Colonic mucosa (tissue), 4 donors: ENCODE measurements around the gene SLC35F5. TPM values are rescaled to one million over a fixed set of nuclear protein-coding genes. Genes with fewer than 3 reads are reported as not detected.

Experiments
- DNase-seq: peaks from one replicate; pipeline ENCODE4 v3.0.0-alpha.2; 2020
- H3K27ac ChIP-seq: fragments of 200-600 bp; one replicate; pipeline ENCODE4 v1.8.0; 2021
- H3K27me3 ChIP-seq: fragments of 200-600 bp; one replicate; pipeline ENCODE4 v1.8.0; 2021
- H3K36me3 ChIP-seq: fragments of 200-600 bp; one replicate; pipeline ENCODE4 v1.8.0; 2021
- H3K4me1 ChIP-seq: fragments of 200-600 bp; one replicate; pipeline ENCODE4 v1.8.0; 2021; ENCODE audit warnings: mild to moderate bottlenecking
- H3K4me3 ChIP-seq: fragments of 200-600 bp; one replicate; pipeline ENCODE4 v1.8.0; 2021
- H3K9ac ChIP-seq, 2 donors: one replicate each; pipeline ENCODE4 v1.7.0; 2013; ENCODE audit warnings: control low read depth in 2 of 2, low read depth in 2 of 2, low read length in 2 of 2
- H3K9me3 ChIP-seq: fragments of 200-600 bp; one replicate; pipeline ENCODE4 v1.8.0; 2021
- CTCF ChIP-seq: fragments of 200-600 bp; IDR thresholded peaks from one replicate; pipeline ENCODE4 v1.8.0; 2022; ENCODE audit warnings: antibody characterized with exemption, mild to moderate bottlenecking
- intact Hi-C: fragments of 100-400 bp; cut with DNase I; formaldehyde crosslinking; loops from one replicate; pipeline ENCODE4 v1.14.1; 2022
- total RNA-seq, 2 donors: library from RNA; stranded (reverse); fragmentation: NEBNext Ultra II Directional in 1 of 2; extraction: Animal tissue kit (Norgen Biotek cat#: 25700) in 1 of 2; gene quantifications; one replicate each; pipeline ENCODE4 v1.2.1, GENCODE V29; 2021
- donor health status: healthy.
- donor health status: DM: no; HTN: no; CAD: no.
- donor health status: DM: no; HTN: no; CAD: no.

The SLC35F5 gene
- 100 to 1,000 TPM in 1 of 2 donors, 10 to 100 TPM in 1; 85.1 to 121 TPM for total RNA-seq

GRCh38 chr2:113756355-113757137 lies at the start of gene SLC35F5:
Gene SLC35F5, minus strand, starts transcription at chr2:113756642. Its CDS starts 233 bp downstream, at chr2:113756409.
- no peak for TF ChIP-seq CTCF
- peak; percentile 94 for DNase-seq
- no peaks in the 10 kb centered on the region for H3K9me3 ChIP-seq
- no peaks in the 10 kb centered on the region for H3K36me3 ChIP-seq
- H3K9ac ChIP-seq = peak within 1 kb of the TSS; percentile 88 to 99
- no peaks in the 10 kb centered on the region for H3K4me1 ChIP-seq
- intact Hi-C loops = loop anchor here (10.0 kb wide), 1 partner anchor 138 kb away; the partner anchor contains the start of gene ACTR3
- no peaks in the 10 kb centered on the region for H3K27me3 ChIP-seq
- H3K4me3 ChIP-seq = peak within 1 kb of the TSS; percentile 98
- peak within 1 kb of the TSS; percentile 99 for H3K27ac ChIP-seq

GRCh38 chr2:113799375-113799774 lies 42.9 kb upstream of the SLC35F5 start:
- Histone ChIP-seq H3K27ac (no peak overlapping the region), H3K36me3 (no peaks in the 10 kb centered on the region), H3K9ac (no peak overlapping the region), H3K4me3 (no peak overlapping the region), H3K9me3 (no peaks in the 10 kb centered on the region), H3K27me3 (no peaks in the 10 kb centered on the region), H3K4me1 (no peaks in the 10 kb centered on the region)
- DNase-seq = no peak
- no peak for TF ChIP-seq CTCF
- intact Hi-C loops = no loop called here

- Histone ChIP-seq H3K9me3 (no peaks in the 10 kb centered on the region), H3K27ac (no peak overlapping the region), H3K36me3 (no peaks in the 10 kb centered on the region), H3K27me3 (no peaks in the 10 kb centered on the region), H3K4me3 (no peak overlapping the region), H3K9ac (no peak overlapping the region), H3K4me1 (peaks cover under 1% of the 10 kb centered on the region)
- intact Hi-C loops = no loop called here
- DNase-seq = no peak
- TF ChIP-seq CTCF = no peak
Observed at GRCh38 chr2:113797237-113797636, 40.8 kb upstream of the SLC35F5 start.

- intact Hi-C loops = no loop called here
- no peaks in the 10 kb centered on the region for H3K9me3 ChIP-seq
- no peak for TF ChIP-seq CTCF
- DNase-seq = no peak
- H3K36me3 ChIP-seq = no peaks in the 10 kb centered on the region
- H3K27me3 ChIP-seq = no peaks in the 10 kb centered on the region
- peaks cover 6% of the 10 kb centered on the region for H3K4me1 ChIP-seq
- no peak overlapping the region for H3K4me3 ChIP-seq
- no peak overlapping the region for H3K9ac ChIP-seq
- no peak overlapping the region for H3K27ac ChIP-seq
Observed at GRCh38 chr2:113796592-113797175, 40.2 kb upstream of the SLC35F5 start.

- intact Hi-C loops = no loop called here
- TF ChIP-seq CTCF = no peak
Observed at GRCh38 chr2:113795405-113795920, 39.0 kb upstream of the SLC35F5 start.

More at GRCh38 chr2:113795405-113795920, 39.0 kb upstream of the SLC35F5 start:
- Histone ChIP-seq H3K4me1 (peaks cover 7% of the 10 kb centered on the region), H3K9me3 (no peaks in the 10 kb centered on the region), H3K9ac (no peak overlapping the region), H3K27ac (no peak overlapping the region), H3K4me3 (no peak overlapping the region), H3K27me3 (no peaks in the 10 kb centered on the region), H3K36me3 (no peaks in the 10 kb centered on the region)
- no peak for DNase-seq
